Posterior vena cava (tissue), 2 donors: ENCODE data around the gene TPST1. TPM values are rescaled to one million over a fixed set of nuclear protein-coding genes. Genes with fewer than 3 reads are reported as not detected.

Source experiments
- DNase-seq: peaks from one replicate; pipeline ENCODE4 v3.0.0-alpha.2; 2020; ENCODE audit warnings: low spot score
- intact Hi-C, 2 donors: fragments of 100-400 bp; cut with DNase I; formaldehyde crosslinking; loops; one replicate each; pipeline versions ENCODE4 v1.14.1 to v1.14.2; 2022 to 2023
- total RNA-seq, 2 donors: library from RNA; stranded (reverse); fragmentation: NEBNext Ultra II Directional; extraction: Animal tissue kit (Norgen Biotek cat#: 25700); gene quantifications; one replicate each; pipeline ENCODE4 v1.2.1, GENCODE V29; 2021
- donor health status: DM: yes; HTN: yes; CAD: no.
- donor health status: DM: yes; HTN: yes; CAD: no.

The TPST1 gene
- total RNA-seq, 2 donors from 2014 or later, result 21.4 to 32.5 TPM

DNA sequence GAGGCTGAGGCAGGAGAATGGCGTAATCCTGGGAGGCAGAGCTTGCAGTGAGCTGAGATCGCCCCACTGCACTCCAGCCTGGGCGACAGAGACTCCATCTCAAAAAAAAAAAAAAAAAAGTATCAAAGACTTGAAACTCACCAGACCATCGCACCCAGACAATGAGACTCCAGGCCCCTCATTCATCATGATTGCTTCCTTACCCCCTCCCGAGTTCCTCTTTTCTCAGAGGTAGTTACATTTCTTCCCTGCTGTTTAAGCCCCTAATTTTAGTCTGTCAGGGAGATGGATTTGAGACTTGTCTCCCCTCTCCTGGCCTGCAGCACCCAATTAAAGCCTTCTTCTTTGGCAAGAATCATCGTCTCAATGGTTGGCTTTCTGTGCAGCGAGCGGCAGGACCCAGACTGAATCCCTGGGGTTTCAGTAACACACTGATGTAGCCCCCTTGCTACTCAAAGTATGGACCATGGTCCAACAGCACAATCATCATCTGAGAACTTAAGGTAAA is 19.4 kb upstream of the TPST1 start:
- DNase-seq, result no peak
- intact Hi-C loops, result no loop called here

DNA sequence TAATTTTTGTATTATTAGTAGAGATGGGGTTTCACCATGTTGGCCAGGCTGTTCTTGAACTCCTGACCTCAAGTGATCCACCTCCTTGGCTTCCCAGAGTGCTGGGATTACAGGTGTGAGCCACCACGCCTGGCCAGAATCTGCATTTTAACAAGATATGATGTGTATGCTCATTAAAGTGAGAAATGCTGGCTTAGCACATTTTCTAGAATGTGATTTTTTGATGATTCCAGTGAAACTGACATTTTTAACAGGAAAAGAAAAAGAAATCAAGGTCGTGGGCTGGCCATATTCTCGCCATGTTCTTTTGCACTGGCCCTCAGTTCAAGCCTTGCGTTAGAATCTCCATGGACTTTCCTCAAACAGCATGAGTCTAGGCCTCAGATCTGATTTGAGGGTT is 18.1 kb upstream of the TPST1 start:
- no peak for DNase-seq
- intact Hi-C loops, result no loop called here

DNA sequence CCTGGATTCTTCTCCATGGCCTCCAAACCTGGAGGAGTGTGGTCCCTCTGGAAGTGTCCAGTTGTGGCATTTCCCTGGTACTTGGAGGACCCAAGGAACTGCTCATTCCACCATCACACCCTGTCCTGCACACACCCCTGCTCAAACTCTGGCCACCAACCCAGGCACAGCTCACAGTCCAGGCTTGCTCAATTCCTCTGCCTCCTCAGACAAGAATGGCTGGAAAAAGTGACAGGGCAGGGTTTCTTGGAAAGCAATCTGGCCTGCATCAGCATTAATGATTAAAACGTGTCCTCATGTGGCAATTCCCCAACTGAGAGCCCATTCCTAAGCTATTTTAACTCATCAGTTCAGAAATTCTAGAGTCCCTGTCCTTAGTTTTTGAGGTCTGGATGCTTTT is 17.2 kb upstream of the TPST1 start:
- intact Hi-C loops, result no loop called here
- peak; percentile 92 for DNase-seq

DNA sequence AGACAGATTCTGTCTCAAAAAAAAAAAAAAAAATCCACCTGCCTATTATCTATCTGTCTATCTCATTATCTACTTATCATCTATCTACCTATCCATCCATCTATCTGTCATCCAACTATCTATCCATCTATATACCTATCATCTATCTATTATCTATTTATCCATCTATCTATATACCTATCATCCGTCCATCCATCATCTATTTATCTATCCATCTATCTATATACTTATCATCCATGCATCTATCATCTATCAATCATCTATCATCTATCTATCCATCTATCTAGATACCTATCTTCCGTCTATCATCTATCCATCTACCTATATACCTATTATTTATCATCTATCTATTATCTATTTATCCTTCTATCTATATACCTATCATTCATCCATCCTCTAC is 16.5 kb upstream of the TPST1 start:
- no peak for DNase-seq
- intact Hi-C loops, result no loop called here

DNA sequence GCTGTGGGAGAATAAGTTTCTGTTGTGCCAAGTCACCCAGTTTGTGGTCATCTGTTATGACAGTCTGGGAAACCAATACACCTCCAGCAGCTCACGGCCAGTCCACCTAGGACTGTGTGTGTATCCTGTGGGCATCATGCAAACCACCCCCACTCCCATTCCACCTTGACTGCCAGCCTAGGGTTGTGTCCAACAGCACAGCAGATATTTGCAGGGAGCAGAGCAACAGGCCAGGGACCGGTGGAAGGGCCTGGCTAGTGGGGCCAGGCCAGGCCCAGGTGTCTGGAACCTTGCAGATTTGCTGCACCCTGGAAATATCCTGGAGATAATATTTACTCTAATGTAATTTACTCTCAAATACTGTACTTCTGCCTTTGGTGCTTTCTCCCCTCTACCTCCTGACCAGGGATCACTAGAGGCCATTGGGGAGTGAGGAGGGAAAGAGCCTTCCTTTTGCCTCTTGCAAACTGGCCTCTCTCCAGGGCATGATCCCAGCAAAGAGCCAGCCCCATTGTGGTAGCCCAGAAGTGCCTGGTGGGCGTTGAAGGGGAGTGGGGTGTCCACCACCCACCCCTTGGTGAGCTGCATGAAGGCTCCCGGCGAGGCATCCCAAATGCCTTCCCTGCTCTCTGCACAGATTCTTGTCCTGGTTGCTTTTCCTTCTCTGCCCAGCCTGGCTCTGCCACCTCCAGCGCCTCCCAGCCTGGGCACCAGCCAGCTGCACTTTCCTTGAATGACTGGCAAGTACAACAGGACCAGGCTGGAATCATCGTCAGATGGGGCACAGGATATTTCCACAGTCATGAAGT is 15.2 kb upstream of the TPST1 start:
- peak; percentile 61 for DNase-seq
- intact Hi-C loops, result no loop called here

DNA sequence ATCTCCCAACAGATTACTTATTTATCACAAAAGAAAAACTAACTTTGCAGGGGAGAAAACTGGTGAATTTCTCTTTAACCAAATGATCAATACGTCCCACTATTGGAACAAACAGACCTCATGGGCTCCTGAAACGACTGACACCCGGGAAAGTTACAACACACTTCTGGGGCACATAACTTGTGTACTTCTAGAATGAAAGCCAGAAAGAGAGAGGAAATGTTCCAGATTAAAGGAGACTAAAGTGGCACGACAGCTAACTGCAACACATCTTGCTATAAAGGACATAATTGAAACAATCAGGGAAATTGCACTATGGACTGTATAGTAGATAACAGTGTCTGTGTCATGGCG is 14.7 kb upstream of the TPST1 start:
- no peak for DNase-seq
- intact Hi-C loops, result no loop called here

DNA sequence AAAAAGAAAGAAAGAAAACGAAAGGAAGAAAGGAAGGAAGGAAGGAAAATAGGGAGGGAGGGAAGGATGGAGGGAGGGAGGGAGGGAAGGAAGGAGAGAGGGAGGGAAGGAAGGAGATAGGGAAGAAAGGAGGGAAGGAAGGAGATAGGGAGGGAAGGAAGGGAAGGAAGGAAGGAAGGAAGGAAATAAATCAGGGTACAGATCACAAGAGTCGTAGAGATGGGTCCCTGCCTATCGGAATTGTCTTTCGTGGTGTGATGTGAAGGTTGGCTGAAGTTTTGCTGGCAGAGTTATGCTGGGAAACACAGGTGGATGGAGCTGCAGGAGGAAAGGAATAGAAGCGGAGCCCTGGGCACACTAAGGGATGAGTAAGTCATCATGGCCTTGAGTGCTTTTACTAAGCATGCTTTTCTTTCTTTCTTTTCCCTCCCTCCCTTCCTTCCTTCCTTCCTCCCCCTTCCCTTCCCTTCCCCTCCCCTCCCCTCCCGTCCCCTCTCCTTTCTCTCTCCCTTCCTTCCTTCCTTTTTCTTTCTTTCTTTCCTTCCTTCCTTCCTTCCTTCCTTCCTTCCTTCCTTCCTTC is 11.9 kb upstream of the TPST1 start:
- intact Hi-C loops, result no loop called here
- DNase-seq, result no peak

DNA sequence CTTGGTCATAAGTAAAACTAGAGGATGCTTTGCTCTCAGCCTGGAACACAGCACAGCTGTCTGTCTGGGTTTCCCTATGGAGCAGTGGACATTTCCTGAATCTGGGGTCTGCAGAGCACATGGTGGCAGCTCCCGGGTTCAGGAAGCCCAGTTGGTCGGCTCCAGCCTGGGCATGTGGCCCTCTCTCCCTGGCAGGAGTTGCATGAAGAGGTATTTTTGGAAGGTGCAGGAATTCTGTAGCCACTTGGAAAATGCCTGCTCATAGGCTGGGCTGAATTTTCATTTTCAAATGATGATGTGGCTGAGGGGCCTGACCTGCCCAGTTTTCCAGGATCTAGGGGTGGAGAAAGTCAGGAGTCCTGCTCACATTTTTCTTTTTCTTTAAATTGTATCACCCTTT is 6.7 kb upstream of the TPST1 start:
- DNase-seq, result peak; percentile 54

DNA sequence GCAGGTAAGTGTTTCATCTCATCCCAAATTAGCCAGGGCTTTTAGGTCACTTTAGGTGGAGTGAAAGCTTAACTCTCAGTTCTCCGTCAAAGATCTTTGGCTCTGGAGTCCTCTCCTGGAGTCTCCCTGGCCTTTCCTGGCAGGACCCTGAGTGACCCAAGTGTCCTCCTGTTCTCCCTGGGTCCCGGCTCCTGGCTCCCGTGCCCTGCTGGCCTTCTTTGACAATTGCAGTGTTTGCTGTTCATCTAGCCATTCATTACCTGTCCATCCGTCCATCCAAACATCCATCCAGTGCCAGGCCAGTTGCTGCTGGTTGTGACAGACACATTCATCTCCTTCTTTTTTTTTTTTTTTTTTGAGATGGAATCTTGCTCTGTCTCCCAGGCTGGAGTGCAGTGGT is 6.2 kb upstream of the TPST1 start:
- no peak for DNase-seq
- intact Hi-C loops, result no loop called here

More for the DNA sequence above, 6.7 kb upstream of the TPST1 start:
- intact Hi-C loops, result no loop called here

DNA sequence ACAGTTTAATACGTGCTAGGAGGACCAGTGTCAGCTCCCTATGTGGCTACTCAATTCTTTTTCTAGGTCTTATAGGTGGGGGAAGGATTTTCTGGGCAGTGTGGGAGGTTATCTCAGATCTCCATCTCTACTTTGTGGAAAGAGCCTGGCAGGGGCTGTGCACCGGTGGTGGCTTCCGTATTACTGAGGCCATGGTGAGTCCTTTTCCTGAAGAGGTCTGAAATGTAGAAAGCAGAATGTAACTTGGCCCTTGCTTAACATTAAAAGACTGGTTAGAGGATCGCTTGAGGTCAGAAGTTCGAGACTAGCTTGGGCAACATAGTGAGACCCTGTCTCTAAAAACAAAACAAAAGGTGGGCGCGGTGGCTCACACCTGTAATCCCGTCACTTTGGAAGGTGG is 2.7 kb upstream of the TPST1 start:
- no peak for DNase-seq
- intact Hi-C loops, result no loop called here

DNA sequence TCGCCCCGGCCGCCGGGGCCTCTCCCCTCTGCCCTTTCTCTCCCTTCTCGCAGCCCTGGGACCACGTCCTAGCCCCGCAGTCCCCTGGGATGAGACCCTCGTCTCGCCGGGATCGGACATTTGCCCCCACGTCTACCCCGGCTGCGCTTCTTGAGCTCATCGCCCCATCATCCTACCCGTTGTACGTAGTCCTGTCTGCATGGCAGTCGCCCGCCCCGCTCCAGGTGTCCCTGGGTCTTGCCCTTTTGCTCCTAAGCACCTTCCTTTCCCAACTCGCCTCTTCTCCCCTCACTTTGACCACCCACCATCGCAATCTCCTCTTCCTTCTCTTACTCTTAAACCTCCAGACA is 582 bp downstream of the TPST1 start:
- intact Hi-C loops, result no loop called here
- DNase-seq, result no peak

DNA sequence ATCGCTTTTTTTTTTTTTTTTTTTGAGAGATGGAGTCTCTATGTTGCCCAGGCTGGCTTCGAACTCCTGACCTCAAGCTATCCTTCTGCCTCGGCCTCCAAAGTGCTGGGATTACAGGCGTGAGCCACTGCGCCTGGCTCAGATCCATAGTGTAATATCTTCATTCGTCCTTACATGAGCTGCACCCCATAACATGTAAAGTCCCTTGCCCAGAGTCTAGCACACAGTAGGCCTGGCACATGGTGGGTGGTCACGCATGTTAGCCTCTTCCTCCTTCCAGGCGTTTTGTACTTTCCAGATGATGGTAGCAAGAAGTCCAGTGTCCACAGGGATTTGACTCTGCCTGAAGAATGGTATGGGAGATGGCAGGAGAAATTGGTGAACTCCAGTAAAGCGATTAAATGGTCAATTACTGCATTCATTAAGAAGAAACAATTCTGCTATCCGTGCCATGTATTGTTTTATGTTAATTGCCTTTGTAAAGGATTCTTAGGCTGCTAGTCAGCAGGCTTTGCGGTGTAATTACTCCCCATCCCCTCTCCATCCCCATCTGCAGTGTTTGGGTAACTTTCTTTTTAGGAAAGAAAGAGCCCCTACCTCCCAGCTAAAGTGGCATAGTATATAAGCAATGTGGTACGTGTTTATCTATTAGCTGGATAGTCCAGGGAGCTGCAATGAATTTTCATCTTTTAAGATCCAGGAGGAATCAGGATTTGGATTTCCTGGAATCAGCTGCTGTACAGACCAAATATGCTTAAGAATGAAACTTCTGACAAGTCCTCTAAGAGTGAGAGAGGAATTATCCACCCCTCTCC is 1.2 kb downstream of the TPST1 start:
- intact Hi-C loops, result no loop called here
- DNase-seq, result no peak

DNA sequence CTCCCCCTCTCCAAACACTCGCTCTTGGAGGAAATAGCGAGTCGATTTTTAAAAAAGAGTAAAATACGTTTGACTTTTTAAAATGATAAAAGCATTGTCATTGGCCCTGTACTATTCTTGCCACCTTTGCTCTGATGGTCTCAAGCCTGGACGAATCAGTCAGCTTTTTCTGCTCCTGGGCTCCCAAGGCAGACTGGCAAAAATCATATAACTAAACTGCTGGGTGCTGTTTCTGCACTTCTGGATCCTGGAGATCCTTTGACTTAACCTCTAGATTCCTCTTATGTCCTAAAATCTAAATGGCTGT is 1.8 kb downstream of the TPST1 start:
- intact Hi-C loops, result no loop called here

DNA sequence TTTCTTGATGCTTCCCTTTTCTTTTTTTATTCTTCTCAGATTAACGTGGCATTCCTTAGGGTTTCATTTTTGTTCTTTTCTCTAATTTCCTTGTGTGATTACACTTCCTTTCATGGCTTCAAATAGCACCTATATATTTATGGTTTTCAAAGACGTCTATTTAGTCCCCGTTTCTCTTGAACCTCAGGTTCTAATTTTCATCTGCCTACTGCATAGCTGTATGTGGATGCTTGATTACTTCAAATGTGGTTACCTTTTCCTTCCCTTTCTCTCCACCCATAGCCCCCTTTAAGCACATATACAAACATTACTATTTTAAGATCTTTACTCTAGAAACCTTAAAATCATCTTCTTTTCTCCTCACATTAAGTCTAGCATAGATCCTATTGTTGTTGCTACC is 2.4 kb downstream of the TPST1 start:
- no peak for DNase-seq
- intact Hi-C loops, result no loop called here

More for the DNA sequence above, 1.8 kb downstream of the TPST1 start:
- DNase-seq, result no peak

DNA sequence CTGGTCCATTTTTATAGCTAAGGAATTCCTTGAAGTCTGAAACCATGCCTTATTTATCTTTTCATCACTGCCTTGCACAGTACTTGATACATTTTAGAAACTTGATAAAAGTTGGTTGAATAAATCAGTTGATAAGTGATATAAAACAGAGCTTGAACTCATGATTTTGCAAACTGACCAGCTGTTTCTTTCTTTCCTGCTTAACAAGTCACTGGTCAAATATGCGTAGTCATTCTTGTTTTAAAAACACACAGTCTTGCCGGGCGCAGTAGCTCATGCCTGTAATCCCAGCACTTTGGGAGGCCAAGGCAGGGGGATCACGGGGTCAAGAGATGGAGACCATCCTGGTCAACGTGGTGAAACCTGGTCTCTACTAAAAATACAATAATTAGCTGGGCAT is 6.3 kb downstream of the TPST1 start:
- no peak for DNase-seq
- intact Hi-C loops, result no loop called here

DNA sequence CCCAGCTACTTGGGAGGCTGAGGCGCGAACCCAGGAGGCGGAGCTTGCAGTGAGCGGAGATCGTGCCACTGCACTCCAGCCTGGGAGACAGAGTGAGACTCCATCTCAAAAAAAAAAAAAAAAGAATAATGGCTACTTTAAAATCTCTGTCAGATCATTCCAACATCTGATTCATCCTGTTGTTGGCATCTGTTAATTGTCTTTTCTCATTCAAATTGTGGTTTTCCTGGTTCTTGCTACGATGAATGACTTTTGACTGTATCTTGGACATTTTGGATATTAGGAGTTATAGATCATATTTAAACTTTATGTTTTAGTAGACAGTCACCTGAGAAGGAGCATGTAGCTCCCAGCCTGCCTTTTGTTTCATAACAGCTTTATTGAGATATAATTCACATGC is 8.5 kb downstream of the TPST1 start:
- intact Hi-C loops, result no loop called here
- DNase-seq, result no peak

DNA sequence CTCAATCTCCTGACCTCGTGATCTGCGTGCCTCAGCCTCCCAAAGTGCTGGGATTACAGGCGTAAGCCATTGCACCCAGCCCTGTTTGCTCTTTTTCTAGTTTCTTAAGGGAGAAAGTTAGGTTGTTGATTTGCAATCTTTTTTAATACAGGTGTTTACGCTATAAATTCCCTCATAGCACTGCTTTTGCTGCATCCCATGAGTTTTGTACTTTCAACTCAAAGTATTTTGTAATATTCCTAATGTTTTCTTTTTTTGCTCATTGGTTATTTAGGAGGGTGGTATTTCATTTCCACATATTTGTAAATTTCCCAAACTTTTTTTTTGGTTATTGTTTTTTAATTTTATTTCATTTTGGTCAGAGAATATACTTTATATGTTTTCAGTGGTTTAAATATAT is 11.6 kb downstream of the TPST1 start:
- intact Hi-C loops, result no loop called here
- no peak for DNase-seq

DNA sequence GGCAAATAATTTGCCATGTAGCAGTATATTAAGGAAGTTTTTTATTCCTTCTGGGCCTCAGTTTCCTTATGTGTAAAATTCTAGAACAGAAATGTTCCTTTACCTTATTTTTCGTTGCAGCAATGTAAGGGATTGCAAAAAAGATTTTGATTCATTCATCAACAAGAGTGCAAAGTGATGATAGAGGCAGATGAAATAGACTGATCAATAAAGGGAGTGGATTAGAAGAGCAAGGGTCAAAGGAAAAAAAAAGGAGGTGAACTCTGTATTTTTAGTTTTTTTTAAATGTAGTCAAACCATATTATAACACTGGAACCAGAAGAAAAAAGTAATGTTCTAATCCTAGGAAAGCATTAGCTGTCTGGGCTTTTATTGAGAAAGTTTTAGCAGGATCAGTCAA is 14.7 kb downstream of the TPST1 start:
- intact Hi-C loops, result no loop called here
- no peak for DNase-seq

DNA sequence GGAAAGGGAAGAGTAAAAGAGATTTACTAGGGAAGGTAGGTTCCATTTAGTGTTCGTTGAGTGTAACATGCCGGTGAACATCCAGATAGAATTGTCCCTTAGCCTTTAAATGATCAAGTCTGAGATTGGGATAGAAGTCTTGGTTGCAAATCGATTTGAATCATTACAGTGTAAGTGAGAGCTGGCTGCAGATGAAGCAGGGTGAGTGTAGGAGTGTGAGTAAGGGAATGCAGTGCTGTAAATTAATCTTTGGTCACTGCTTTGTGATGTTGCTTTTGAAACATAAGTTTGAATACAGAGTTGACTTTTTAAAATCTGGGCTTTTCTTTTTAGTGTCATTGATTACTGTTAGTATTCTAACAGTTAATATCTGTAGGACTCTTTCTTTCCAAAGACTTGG is 16.3 kb downstream of the TPST1 start:
- no peak for DNase-seq
- intact Hi-C loops, result no loop called here

DNA sequence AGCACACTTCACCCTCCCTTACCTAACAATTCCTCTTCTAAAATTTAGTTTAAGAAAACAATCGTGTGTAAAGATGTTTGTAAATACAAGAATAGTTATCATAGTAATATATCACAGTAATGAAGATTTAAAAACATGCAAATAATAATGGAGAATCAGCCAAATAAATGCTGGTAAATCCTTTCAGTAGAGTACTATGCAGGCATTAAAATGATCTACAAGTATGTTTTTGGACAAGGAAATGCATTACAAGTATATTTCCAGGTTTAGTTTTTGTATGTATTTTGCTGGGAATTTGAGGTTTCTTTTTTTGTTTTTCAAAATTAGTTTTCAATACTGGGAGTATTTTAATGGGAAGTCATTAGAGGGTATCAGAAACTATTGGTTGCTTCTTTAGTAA is 22.7 kb downstream of the TPST1 start:
- DNase-seq, result no peak
- intact Hi-C loops, result no loop called here
